ENCODE data around the gene CLEC17A.

- no peak for TF ChIP-seq POLR2A (IDR thresholded peaks at IDR 0.05)
- no peak for TF ChIP-seq EP300 (IDR thresholded peaks at IDR 0.05)
- TF ChIP-seq POLR2AphosphoS5 (IDR thresholded peaks at IDR 0.05): no peak
Observed at GRCh38 chr19:14649020-14649419, 66.1 kb downstream of the CLEC17A start.
